Medulla oblongata (tissue), 1 donor: ENCODE measurements around the gene DLX4.

Experiments used
- DNase-seq: peaks from one replicate; pipeline ENCODE4 v3.0.0-alpha.2; 2015; ENCODE audit errors: extremely low spot score

Gene DLX4

GRCh38 chr17:49987290-49987585 is 18.2 kb downstream of the DLX4 start:
- no peak for DNase-seq

DNA sequence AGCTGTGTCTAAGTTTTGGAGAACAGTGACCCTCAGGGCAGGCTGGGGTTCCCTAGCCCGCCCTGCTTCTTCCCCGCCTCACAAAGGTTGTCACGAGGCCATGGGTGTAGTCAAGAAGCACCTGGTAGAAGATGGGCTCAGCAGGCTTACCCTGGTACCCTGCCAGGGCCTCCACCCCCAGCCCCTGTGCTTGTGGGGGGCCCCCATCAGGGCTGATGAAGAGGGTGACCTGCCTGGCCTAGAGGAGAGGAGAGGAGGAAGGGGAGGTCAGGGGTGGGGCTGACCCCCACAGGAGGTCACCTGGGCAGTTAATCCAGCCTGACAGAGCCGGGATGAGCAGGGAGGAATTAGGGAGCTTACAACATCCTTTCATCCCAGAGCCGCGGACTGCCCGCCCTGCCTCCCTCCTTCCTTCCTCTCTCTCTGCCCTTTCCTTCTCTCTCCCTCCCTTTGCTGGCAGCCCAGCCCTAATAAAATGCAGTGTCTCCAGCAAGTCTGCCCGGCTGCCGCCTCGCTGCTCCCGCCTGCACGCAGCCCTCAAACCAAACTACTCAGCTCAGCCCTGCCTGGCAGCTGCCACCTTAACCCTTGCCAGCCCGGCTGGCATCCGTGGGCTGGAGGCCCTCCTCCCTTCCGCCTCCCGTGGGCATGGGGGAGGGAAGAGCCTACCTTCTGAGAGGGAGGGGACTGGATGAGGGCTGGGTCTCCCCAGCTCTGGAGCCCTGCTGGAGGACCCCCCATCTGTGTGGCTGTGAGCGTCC is 18.9 kb downstream of the DLX4 start:
- no peak for DNase-seq

- no peak for DNase-seq
These were observed 20.5 kb downstream of the DLX4 start for GRCh38 chr17:49989518-49989880.

- no peak for DNase-seq
These were observed 21.3 kb downstream of the DLX4 start for GRCh38 chr17:49990331-49990730.

DNA sequence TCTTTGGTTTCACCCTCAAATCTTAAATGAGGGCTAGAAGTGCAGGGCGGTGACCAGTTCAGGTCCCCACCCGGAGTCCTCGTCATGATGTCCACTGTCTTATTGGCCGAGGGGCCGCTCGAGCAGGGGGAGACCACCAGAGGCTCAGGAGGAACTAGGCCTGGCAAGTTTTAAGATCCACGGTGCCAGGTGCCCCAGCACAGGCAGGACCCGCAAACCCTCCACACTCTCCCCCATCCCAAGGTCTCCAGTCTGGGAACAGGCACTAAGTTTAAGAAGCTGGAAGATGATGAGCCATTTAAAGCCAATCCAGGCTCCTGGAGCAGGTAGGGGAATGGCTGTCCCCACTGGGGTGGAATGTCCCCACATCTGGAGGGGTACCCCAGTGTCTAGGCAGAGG is 21.9 kb downstream of the DLX4 start:
- DNase-seq = no peak

GRCh38 chr17:49991409-49991808 is 22.4 kb downstream of the DLX4 start:
- DNase-seq = no peak

DNA sequence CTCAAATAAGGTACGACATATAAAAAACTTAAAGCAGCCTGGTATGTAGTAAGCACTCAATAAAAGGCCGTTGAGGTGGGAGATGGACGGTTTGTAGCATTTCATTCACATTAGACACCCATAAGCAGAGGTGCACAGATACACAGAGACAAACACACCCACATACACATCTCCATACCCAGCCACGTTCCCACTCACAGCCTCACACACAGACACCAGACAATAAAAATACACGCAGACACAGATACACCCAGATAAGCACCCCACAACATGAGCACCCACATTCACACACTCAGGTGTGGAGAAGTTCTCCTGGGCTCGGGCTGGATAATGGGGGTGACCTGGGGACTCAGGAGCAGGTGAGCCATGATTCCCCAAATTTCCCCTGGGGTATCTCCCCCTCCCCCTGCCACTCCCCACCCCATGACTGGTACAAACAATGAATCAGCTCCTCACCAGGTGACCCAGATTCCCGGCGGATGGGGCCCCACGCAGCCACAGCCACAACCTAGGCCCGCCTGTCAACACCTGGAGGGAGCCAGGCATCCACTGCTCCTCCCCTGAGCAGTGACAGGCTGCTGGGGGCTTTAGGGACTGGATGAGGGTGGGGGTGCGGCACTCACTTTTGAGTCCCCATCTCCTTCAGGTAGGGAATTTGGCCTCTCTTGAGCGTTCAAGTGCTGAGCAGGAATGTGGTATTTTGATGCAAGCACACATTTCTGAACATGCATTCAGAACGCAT is 23.4 kb downstream of the DLX4 start:
- no peak for DNase-seq

DNA sequence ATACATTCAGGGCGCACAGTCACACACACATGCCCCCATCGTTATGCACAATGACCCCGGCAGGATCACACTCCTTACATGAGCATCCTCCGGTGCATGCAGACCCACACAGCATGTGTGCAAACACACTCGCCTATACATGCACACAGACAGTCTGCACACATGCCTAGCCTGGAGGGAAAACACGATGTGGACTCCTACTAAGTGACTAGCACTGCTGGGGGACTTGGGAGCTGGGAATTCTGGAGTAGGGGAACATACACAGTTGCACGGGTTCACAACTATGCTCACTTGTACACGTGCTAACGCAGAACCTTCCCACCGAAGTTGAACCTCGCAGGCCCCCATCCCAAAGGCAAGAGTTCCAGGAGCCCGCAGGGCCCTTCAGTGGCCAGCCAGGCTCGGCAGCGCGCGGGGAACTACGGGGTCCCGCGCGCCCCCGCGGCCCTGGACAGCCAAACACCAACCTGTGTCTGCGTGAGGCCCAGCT is 24.0 kb downstream of the DLX4 start:
- no peak for DNase-seq

GRCh38 chr17:49993423-49994060 is 24.6 kb downstream of the DLX4 start:
- no peak for DNase-seq

DNA sequence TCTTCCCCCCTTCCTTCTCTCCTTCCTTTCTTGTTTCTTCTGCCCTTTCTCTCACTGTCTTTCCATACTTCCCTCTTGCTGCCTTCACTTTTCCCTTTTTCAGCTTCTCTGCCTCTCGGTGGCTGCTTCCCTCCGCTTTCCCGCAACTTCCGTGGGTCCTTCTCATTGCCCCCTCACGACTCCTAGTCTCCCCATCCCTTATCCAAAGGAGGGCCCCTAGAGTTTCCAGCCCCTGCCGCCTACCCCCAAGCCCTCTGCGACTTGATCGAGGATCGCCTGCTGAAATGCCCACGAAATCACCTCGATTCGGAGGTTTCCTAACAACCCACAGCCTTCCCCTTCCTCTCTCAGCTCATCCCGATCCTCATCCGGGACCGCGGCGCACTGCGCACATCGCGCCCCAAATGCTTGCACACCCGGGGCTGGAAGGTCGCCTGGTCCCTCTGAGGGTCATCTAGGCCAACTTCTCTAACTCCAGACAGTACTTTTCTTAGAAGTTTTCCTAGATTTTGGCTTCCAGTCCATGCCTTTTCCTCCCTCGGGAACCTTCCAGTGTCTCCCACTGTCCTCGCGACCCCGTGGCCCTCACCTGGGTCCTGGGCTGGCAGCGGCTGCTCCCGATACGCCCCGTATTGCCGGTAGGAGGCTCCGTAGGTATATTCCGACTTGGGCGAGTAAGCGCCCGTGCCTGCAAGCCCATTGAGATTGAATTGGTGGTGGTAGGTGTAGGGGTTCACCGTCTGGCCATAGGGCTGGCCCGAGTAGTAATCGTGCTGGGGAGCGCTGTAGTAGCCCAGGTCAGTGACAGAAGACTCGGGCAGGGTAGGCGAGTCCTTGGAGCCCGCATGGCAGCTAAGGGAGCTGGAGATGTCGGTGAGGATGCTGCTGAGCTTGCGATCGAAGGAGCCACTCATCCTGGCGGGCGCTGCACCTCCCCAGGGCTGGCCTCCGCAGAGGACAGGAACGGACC is 25.4 kb downstream of the DLX4 start:
- no peak for DNase-seq

DNA sequence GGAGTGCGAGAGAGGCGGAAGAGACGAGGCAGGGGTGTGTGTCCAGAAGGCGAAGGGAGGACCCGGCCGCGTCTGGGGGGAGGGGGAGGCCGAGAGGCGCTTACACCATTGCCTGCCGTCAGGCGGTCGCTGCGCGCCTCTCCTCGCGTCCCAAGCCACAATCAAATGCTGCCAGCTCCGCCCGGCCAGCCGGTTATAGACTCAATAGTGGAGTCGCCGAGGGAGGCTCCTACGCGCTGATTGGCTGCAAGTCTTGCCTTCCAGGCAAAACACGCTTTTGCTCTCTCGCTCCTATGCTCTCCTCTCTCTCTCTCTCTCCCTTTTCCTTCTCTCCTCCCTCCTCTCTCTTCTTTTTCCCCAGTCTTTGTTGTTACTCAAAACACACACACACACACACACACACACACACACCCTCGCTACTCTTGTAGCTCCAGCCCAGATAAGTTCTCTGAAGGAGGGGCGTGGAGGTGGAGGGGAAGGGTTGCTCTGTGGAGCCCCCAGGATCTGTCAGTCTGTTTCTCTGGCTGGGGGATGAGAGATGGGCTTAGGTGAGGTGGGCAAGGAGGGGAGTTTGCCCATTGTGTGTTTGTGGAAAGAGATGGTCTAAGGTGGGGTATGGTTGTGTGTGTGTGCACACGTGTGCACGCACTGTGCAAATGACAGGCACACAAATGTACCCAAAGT is 26.2 kb downstream of the DLX4 start, which contains the start of gene DLX3:
TSS of gene DLX3 (minus strand) at position 170 of the 684 bp plus-strand sequence. CDS start 226 bp downstream, outside the sequence.
- no peak for DNase-seq

DNA sequence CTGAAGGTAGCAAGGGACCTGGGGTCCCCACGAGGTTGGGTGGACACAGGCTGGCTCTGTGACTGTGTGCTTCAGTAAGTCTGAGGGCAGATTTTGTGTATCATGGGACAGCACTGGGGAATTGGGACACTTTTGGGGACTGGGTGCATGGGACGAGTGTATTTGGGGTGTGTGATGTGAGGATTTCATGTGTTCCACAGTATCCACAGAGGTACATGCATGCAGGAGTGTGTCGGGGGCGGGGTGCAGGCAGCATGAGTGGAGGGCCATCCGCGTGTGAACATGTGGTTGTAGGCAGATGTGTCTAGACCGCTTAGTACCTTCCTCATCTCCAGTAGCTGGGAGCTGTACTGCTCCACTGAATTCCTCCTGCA is 27.1 kb downstream of the DLX4 start:
- DNase-seq = no peak

DNA sequence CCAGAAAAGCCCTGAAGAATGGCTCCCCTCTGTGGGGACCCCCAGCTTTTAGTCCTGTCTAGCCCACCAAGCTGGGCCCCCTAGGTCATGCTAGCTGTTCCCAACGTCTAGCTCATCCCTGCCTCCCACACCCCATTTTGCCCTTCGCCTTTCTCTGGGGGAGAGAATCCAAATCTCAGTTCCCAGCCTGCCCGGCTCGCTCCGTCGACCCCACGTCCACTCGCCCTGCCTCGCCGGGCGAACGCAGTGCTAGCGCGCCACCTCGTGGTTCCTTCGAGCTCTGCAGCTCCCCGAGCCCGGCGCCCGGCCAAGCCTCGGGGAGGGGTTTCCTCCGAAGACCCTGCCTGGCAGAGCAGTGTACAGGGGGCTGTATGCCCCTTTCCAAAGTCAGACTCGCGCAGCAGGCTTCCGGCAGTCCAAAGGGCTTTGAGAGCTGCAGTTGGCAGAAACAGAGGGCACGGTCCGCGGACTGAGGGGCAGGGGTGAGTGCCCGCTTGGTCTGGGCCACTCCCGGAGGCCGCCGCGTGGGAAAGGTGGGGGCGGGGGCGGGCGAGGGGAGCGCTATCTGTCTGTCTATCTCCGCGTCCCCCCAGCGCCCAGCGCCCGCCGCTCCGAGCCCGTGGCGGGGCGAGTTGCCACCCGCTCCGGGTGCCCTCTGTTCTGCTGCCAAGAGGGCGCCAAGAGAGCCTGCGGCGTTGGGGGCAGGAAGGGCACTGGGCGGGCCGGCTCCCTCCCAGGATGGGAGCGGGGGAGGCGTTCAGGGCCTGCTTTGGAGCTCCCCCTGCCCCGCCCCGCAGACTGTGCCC is 27.7 kb downstream of the DLX4 start:
- DNase-seq = no peak

DNA sequence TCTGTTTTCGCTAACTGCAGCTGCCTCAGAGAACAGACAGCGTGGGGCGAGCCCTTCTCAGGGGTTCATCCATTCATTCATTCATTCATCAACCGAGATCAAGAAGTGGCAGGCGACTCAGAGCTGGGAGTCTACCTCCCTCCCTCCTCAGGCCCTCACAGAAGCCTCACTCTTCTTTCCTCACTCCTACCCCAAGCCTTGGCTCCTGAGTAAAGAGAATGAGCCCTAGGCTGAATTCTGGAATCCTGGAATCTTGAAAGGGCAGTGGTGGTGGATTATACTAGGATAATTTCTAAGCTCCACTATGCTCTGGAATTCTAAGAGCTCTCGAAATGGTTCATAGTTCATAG is 28.3 kb downstream of the DLX4 start:
- DNase-seq = no peak

DNA sequence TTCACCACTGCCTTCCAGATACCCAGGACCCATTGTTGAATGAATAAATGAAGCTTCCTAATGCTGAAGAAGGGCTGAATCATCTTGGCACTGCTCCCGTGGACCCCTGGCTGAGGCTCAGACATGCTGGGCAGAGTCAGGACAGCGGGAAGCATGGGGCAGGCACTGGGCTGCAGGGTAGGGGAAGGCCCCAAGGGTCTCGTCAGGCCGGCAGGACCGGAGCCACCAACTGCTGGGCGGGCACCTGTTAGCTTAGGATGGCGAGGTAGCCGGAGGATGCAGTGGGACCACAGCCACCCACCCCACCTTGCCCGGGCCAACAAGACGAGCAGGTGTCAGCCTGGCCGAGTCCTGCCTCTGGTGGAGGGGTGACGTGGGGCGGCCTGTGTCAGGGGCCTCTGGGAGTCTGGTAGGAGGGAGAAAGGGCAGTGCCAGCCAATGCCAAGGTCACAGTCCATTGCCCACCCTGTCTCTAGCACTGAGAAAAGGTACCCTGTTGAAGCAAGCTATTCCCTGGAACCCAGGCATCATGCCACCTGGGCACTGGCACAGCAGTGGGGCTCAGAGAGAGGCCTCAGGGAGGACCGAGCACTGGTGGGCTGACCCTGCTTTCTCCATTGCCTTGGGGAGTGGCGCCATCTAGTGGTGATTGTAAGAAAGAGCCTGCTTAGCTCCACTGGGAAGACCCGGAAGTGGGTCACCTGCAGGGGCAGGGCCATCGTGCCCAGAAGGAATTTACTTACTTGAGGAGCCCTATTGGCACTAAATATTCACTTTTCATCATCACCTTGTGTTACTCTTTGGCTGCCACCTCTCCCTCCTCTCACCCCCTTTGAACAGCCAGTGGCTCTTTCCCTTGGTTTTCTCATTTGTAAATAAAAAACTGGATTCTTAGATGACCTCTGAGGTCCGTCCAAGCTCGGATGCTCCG is 29.0 kb downstream of the DLX4 start:
- DNase-seq = peak; percentile 92

DNA sequence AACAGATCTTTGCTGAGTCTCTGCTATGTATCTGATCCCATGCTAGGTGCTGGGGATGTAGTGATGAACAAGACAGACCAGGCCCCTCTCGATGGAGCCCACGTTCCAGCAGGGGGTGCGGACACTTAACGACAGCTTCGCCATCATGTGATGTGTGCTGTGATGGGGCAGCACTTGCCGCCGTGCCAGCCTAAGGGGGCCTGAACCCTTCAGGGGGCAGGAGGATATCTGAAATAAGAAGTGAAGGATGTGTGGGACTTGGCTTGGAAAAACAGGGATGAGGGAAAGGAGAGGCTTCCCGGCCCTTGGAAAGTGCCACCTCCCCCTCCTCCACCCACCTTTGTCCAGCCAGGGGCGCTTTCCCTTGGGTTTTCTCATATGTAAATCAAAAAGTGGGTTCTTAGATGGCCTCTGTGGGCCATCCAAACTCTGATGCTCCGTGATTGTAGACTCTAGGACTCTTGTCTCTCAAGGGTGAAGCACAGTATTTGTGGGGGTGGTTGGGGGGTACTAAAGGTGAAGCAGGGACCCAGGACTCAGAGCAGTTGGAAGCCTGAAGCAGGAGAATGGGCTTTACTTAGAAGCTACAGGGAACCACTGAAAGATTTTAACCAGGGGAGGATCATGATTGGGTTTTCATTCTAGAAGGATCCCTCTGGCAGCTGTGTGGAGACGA is 30.0 kb downstream of the DLX4 start:
- DNase-seq = no peak

DNA sequence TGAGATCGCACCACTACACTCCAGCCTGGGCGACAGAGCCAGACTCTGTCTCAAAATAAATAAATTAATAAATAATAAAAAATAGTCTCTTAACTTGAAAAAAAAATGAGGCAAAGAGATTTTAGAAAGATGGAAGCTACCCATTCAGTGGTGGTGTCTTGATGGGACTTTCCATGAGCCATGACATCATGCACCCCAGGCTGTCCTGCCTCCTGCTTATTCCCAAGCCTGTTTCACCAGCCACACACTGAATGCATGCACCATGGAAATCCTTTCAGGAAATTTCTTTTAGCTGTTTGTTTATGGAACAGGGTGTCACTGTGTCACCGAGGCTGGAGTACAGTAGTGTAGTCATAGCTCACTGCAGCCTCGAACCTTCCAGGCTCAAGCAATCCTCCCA is 34.9 kb downstream of the DLX4 start:
- DNase-seq = no peak

DNA sequence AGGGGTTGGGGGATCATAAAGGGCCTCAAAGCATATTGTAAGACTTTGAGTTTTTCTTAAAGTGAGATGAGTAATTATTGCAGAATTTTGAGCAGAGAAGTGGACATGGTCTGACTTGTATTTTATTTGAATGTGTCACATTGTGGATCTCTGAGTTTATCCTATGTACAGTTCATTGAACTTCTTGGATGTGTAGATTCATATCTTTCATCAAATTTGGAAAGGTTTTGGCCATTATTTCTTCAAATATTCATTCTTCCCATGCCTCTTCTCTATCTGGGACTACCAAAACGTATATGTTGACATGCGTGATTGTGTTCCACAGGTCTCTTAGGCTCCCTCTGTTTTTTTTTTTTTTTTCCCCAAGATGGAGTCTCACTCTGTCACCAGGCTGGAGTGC is 40.3 kb downstream of the DLX4 start:
- DNase-seq = no peak

DNA sequence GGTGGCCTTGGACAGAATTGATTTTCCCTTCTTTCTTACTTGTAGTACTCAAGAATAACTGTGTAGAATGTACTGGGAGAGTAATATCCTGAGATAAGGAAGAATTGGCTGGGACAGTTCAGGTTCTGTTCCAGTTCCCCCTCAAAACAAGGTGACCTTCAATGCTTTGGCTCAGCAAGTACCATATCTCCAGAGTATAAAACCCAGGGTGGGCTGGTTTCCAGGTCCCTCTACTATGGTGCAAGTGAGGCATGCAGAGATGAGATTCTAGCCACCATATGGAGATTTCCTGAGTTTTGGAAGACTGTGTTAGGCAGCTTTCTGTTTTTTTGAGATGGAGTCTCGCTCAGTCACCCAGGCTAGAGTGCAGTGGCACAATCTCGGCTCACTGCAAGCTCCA is 44.1 kb downstream of the DLX4 start:
- DNase-seq = no peak
